GM12801 (cell line): ENCODE data around the gene NCK1.

ENCODE experiments used
- TF ChIP-seq, protein P1 (sequence below): IDR thresholded peaks from one replicate; pipeline ENCODE4 v1.5.1; 2011; ENCODE audit warnings: control low read depth; ENCODE audit not compliant: insufficient read length; ENCODE audit errors: extremely low read depth

NCK1 gene

DNA sequence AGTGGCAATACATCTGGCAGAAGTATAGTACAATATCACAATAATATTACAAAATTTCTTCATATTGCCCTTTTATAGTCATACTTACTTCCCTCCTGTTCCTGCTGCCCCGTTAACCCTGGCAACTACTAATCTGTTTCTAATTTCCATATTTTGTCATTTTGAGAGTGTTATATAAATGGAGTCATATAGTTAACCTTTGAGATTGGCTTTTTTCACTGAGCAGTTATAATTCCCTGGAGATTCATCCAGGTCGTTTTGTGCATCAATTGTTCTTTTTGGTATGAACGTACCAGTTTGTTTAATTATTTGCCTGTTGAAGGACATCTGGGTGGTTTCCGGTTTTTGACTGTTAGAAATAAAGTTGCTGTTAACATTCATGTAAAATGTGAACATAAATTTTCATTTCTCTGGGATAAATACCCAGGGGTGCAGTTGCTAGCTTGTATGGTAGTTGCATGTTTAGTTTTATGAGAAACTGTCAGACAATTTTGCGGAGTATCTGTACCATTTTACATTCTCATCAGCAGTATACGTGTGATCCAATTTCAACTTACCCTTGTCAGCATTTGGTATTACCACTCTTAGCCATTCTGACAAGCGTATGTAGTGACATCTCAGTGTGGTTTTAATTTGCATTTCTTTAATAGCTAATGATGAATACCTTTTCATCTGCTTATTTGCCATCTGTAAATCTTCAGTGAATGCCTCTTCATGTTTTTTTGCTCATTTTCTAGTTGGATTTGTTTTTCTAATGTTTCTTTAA is 63.6 kb downstream of the NCK1 start:
- TF ChIP-seq, protein P1, sequence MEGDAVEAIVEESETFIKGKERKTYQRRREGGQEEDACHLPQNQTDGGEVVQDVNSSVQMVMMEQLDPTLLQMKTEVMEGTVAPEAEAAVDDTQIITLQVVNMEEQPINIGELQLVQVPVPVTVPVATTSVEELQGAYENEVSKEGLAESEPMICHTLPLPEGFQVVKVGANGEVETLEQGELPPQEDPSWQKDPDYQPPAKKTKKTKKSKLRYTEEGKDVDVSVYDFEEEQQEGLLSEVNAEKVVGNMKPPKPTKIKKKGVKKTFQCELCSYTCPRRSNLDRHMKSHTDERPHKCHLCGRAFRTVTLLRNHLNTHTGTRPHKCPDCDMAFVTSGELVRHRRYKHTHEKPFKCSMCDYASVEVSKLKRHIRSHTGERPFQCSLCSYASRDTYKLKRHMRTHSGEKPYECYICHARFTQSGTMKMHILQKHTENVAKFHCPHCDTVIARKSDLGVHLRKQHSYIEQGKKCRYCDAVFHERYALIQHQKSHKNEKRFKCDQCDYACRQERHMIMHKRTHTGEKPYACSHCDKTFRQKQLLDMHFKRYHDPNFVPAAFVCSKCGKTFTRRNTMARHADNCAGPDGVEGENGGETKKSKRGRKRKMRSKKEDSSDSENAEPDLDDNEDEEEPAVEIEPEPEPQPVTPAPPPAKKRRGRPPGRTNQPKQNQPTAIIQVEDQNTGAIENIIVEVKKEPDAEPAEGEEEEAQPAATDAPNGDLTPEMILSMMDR, result no peak

DNA sequence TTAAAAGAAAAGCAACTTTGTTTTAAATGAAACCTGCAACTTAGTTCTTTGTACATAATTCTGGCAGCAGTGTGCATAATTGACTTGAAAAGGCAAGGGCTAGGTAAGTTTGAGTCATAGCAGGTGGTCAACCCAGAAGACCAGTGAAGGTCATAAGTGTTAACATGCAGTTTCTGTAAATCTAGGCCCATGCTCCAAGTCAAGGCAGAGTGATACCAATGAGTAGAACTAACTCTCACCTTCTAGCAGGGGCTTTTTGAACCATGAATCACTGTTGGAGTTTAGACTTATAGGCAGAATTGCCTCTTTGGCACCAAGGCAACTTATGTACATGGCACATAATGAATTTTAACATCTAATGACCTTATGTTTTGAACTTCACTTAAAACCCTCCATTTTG is 66.2 kb downstream of the NCK1 start:
- TF ChIP-seq, protein P1, result no peak

DNA sequence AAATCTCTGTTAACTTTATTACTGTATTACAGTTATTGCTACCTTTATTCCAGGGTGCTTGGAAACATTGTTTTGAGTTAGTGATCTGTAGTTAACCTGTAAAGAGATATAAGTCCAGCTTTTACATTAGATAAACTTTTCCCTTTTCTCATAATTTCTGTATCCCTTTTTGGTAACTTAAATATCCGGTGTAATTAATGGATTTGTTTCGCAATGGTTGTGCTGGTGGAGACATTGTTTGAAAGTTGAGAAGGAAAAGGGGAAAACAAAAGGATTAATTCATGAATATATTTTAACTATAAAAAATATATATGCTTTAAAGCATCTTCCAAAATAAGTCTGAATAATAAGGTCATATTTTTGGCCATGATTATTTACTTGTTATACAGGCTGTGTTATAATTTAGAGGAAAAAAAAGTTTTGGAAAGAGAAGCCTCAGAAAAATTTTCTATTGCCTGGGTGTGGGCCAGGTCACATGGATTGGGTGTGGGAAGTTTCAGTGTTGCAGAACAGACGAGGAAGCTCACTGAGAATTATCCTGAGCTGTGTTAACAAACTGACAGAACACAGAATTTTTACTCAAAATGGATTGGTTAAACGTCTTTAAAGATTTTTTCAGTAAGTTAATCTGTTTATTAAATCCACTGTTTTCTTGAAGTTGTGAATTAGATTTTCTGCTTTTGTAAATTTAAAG is 68.1 kb downstream of the NCK1 start:
- TF ChIP-seq, protein P1, result no peak

DNA sequence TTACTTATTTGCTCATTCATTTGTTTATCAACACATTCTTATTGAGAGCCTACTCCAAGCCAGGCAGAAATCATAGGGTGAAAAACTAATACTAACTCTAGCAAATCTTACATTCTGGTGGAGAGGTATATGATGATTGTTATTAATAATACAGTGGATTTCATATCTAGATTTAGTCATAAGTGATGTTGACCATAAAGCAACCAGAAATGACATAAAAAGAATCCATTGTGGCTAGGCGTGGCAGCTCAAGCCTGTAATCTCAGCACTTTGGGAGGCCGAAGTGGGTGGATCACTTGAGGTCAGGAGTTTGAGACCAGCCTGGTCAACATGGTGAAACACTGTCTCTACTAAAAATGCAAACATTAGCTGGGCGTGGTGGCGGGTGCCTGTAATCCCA is 69.6 kb downstream of the NCK1 start:
- TF ChIP-seq, protein P1, result no peak

DNA sequence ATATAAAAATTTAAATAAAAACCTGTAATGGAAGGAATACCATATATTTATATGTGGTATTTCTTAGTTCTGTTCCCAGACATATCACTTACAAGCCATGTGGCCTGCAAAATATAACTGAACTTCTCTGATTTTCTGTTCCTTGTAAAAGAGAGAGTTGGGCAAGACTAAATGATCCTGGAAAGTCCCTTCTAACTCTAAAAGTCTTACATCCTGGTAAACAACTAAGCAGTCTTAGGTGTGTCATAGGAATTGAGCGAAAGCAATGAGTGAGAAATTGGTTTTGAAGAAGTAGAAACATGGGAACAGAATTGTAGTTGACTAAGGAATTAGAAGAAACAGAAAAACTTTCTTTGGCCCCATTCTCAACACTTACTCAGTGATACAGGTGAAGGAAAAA is 70.5 kb downstream of the NCK1 start:
- TF ChIP-seq, protein P1, result no peak

DNA sequence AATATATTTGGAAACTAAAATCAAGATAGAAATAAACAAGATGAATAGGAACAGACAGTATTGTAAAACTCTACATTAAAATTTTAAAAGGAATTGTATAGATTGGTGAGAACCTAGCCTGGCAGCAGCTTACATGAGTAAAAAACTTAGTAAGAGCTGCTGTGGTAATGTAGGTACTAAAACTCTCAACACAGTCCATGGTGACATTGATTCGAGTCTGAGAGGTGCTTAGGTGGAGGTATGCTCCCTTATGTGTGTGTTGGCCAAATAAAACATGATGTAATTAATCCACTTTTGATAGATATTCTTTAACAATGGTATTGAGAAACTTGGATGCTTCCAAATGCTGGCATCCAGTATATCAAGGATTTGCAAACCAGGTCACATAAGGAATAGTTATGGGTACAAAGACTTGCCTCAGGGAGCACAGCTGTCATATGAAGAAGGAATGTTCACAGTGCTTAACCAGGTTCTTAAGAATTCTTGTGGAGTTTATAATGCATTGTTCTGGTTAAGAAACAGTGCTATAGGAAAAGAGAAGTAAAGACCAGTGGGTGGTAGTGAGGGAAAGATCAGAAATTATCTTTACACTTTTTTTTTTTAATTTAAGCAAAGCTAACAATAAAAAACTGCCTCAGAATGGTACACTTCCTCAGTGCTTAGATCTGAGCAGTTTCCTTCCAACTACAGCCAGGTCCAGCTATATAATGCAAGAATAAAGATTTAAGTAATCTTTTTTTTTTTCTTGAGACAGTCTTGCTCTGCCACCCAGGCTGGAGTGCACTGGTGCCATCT is 71.2 kb downstream of the NCK1 start:
- TF ChIP-seq, protein P1, result no peak

DNA sequence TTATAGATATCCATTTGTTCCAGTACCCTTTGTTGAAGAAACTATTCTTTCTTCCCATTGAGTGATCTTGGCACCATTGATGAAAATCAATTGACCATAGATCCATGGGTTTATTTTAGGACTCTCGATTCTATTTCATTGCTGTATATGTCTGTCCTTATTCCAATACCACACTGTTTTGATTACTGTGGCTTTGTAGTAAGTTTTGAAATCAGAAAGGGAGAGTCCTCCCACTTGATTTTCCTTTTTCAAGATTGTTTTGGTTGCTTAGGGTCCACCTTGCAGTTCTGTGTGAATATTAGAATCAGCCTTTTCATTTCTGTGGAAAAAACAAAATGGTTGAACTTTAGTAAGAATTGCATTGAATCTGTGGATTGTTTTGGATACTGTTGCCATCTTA is 75.2 kb downstream of the NCK1 start:
- TF ChIP-seq, protein P1, result no peak
